Esophagus squamous epithelium (tissue), 4 donors: ENCODE results near the gene RPA1.

Experiments
- POLR2A ChIP-seq, 4 donors: fragments of 450-650 bp; IDR thresholded peaks; one replicate each; pipeline ENCODE4 v1.6.1; 2017; ENCODE audit warnings: antibody characterized with exemption in 4 of 4, mild to moderate bottlenecking in 4 of 4, moderate library complexity in 3 of 4
- TF ChIP-seq, protein P1 (sequence below), 6 experiments: fragments of 450-650 bp in 4 of 6; fragments of 200-600 bp in 2 of 6; sonication (generic) in 2 of 6; IDR thresholded peaks; one replicate each; pipeline ENCODE4 v1.5.1; 2016 to 2019; ENCODE audit warnings: antibody characterized with exemption in 6 of 6, mild to moderate bottlenecking in 4 of 6, moderate library complexity in 4 of 6

DNA sequence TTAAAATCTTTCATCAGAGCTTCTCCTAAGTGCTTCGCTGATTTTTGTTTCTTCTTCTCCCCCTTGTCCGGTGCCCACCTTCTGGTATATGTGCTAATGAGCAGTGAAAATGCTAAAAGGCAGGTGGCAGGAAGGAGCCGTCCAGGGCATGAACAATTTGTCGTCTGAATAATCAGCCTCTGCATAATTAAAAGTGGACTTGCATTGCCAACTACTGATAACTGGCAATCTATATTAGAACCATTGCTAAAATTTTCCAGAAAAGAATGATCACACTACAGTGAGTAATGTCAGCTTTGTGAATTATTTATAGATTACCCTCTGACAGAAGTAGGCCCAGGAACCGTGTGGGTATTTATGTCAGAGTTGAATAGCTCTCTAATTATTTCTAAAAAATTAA, 39.9 kb upstream of the RPA1 start:
- TF ChIP-seq, protein P1, sequence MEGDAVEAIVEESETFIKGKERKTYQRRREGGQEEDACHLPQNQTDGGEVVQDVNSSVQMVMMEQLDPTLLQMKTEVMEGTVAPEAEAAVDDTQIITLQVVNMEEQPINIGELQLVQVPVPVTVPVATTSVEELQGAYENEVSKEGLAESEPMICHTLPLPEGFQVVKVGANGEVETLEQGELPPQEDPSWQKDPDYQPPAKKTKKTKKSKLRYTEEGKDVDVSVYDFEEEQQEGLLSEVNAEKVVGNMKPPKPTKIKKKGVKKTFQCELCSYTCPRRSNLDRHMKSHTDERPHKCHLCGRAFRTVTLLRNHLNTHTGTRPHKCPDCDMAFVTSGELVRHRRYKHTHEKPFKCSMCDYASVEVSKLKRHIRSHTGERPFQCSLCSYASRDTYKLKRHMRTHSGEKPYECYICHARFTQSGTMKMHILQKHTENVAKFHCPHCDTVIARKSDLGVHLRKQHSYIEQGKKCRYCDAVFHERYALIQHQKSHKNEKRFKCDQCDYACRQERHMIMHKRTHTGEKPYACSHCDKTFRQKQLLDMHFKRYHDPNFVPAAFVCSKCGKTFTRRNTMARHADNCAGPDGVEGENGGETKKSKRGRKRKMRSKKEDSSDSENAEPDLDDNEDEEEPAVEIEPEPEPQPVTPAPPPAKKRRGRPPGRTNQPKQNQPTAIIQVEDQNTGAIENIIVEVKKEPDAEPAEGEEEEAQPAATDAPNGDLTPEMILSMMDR (IDR thresholded peaks at IDR 0.05) = no peak
- TF ChIP-seq POLR2A (IDR thresholded peaks at IDR 0.05) = no peak
